MCF 10A (cell line): ENCODE results near the gene TNFAIP8L3. TPM values are rescaled to one million over a fixed set of nuclear protein-coding genes. Genes with fewer than 3 reads are reported as not detected.

Experiments
- BruUV-seq: library from RNA; stranded (reverse); fragments of 400-500 nt; replicated peaks from 2 replicates; lab custom pipeline; 2021; lab: Mats Ljungman, UMichigan
- CTCF ChIA-PET: fragments of 300-600 bp; sonication (Branson Sonifier 250); formaldehyde crosslinking; extraction: SDS; loops from one replicate; lab custom pipeline; 2021; ENCODE audit warnings: antibody characterized with exemption, inconsistent platforms; lab: Yijun Ruan, JAX
- POLR2A ChIA-PET: fragments of 300-600, 350-650 bp; sonication (Branson Sonifier 250); formaldehyde crosslinking; extraction: SDS; loops from one replicate; lab custom pipeline; 2020; ENCODE audit warnings: antibody characterized with exemption, inconsistent platforms; lab: Yijun Ruan, JAX
- DNase-seq: peaks from one replicate; pipeline ENCODE4 v3.0.0-alpha.2; 2018; ENCODE audit not compliant: unreplicated experiment
- H3K27ac Mint-ChIP-seq: one replicate; pipeline ENCODE4 v1.8.0; 2022; ENCODE audit warnings: mild to moderate bottlenecking, low read depth, mixed read lengths; ENCODE audit not compliant: unreplicated experiment
- H3K27me3 Mint-ChIP-seq: one replicate; pipeline ENCODE4 v1.8.0; 2022; ENCODE audit warnings: mixed read lengths; ENCODE audit not compliant: insufficient read depth, unreplicated experiment
- H3K36me3 Mint-ChIP-seq: one replicate; pipeline ENCODE4 v1.8.0; 2022; ENCODE audit warnings: mild to moderate bottlenecking, moderate library complexity, mixed read lengths; ENCODE audit not compliant: insufficient read depth, unreplicated experiment
- H3K4me1 Mint-ChIP-seq: one replicate; pipeline ENCODE4 v1.8.0; 2022; ENCODE audit warnings: mixed read lengths; ENCODE audit not compliant: insufficient read depth, unreplicated experiment
- H3K4me3 Mint-ChIP-seq: one replicate; pipeline ENCODE4 v1.8.0; 2022; ENCODE audit warnings: mild to moderate bottlenecking, moderate library complexity, mixed read lengths; ENCODE audit not compliant: unreplicated experiment
- H3K9me3 Mint-ChIP-seq: one replicate; pipeline ENCODE4 v1.8.0; 2022; ENCODE audit warnings: mixed read lengths; ENCODE audit not compliant: unreplicated experiment
- intact Hi-C: fragments of 100-400 bp; cut with micrococcal nuclease; formaldehyde crosslinking; loops from 2 replicates; pipeline ENCODE4 v1.14.1; 2022
- total RNA-seq: library from RNA; stranded (reverse); gene quantifications from 2 replicates; pipeline ENCODE4 v1.2.3, GENCODE V29; 2022
- TF ChIP-seq, protein P1 (sequence below): fragments of 200-600 bp; IDR thresholded peaks from one replicate; pipeline ENCODE4 v1.8.0; 2022; ENCODE audit warnings: antibody characterized with exemption, mild to moderate bottlenecking; ENCODE audit not compliant: unreplicated experiment

Gene TNFAIP8L3
- total RNA-seq, 1 experiment from 2014 or later, result 2.6 TPM

- ChIA-PET CTCF (no interaction called here), POLR2A (interaction anchor here (1.0 to 1.2 kb wide), 2 partner anchors 9 to 62 kb away, joined by 4 read pairs; no protein-coding TSS in a partner anchor)
- no peak for DNase-seq
- Mint-ChIP-seq H3K27ac (peak overlapping the region; percentile 61), H3K27me3 (no peaks in the 10 kb centered on the region), H3K9me3 (no peaks in the 10 kb centered on the region), H3K36me3 (peaks cover 5% of the 10 kb centered on the region), H3K4me1 (peaks cover 55% of the 10 kb centered on the region), H3K4me3 (no peak overlapping the region)
- BruUV-seq, result no TSS peak
- TF ChIP-seq, protein P1, sequence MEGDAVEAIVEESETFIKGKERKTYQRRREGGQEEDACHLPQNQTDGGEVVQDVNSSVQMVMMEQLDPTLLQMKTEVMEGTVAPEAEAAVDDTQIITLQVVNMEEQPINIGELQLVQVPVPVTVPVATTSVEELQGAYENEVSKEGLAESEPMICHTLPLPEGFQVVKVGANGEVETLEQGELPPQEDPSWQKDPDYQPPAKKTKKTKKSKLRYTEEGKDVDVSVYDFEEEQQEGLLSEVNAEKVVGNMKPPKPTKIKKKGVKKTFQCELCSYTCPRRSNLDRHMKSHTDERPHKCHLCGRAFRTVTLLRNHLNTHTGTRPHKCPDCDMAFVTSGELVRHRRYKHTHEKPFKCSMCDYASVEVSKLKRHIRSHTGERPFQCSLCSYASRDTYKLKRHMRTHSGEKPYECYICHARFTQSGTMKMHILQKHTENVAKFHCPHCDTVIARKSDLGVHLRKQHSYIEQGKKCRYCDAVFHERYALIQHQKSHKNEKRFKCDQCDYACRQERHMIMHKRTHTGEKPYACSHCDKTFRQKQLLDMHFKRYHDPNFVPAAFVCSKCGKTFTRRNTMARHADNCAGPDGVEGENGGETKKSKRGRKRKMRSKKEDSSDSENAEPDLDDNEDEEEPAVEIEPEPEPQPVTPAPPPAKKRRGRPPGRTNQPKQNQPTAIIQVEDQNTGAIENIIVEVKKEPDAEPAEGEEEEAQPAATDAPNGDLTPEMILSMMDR, result no peak
- intact Hi-C loops, result no loop called here
Measured at GRCh38 chr15:51086409-51086808, 8.3 kb downstream of the TNFAIP8L3 start.

GRCh38 chr15:51085764-51086163, 8.9 kb downstream of the TNFAIP8L3 start:
- Mint-ChIP-seq H3K27me3 (no peaks in the 10 kb centered on the region), H3K9me3 (no peaks in the 10 kb centered on the region), H3K4me3 (no peak overlapping the region), H3K27ac (peak overlapping the region; percentile 61), H3K4me1 (peaks cover 50% of the 10 kb centered on the region), H3K36me3 (peaks cover 5% of the 10 kb centered on the region)
- BruUV-seq, result no TSS peak
- TF ChIP-seq, protein P1, result no peak
- intact Hi-C loops, result no loop called here
- ChIA-PET CTCF (interaction anchor here (0.7 to 1.0 kb wide), 2 partner anchors 48 to 142 kb away, joined by 3 read pairs; no protein-coding TSS in a partner anchor), POLR2A (interaction anchor here (0.8 to 1.3 kb wide), 4 partner anchors 10 to 38 kb away, joined by 3 to 6 read pairs (median 4); no protein-coding TSS in a partner anchor)
- no peak for DNase-seq

DNA sequence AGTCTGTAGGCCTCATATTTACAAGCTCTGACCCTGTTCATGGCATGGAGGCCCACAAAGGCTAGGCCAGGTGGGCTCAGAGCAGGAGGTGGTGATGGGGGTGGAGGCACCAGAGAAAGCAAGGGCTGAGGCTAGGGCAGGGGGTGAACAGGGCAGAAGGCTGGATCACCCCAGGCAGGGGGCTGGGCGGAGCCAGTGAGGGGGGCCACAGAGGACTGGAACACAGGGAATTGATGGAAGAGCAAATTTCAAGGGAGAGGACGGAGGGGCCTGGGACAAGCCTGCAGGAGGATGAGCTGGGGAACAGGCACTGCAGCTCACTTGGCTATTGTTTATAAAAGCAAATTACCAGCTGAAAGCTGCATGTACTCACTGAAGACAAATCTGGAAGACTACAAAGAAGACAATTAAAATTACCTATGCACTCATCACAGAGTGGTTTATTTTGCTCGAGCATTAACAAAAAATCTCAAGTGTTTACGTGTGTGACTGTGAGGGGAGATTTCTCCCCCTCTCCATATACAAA, 11.0 kb downstream of the TNFAIP8L3 start:
- Mint-ChIP-seq H3K9me3 (no peaks in the 10 kb centered on the region), H3K4me1 (peaks cover 42% of the 10 kb centered on the region), H3K4me3 (no peak overlapping the region), H3K27ac (peak overlapping the region; percentile 83), H3K27me3 (no peaks in the 10 kb centered on the region), H3K36me3 (peaks cover 10% of the 10 kb centered on the region)
- no TSS peak for BruUV-seq
- no peak for DNase-seq
- intact Hi-C loops, result no loop called here
- POLR2A ChIA-PET, result no interaction called here
- CTCF ChIA-PET, result interaction anchor here (0.6 to 0.7 kb wide), 2 partner anchors 16 to 301 kb away, joined by 3 read pairs; no protein-coding TSS in a partner anchor
- TF ChIP-seq, protein P1, result no peak

GRCh38 chr15:51082246-51082645, 12.5 kb downstream of the TNFAIP8L3 start:
- ChIA-PET POLR2A (interaction anchor here (0.7 to 1.0 kb wide), 2 partner anchors 26 to 413 kb away, joined by 3 read pairs; no protein-coding TSS in a partner anchor), CTCF (interaction anchor here (1.1 to 1.3 kb wide), 3 partner anchors 12 to 301 kb away, joined by 3 read pairs; no protein-coding TSS in a partner anchor)
- Mint-ChIP-seq H3K27ac (no peak overlapping the region), H3K36me3 (peaks cover 11% of the 10 kb centered on the region), H3K9me3 (no peaks in the 10 kb centered on the region), H3K4me3 (no peak overlapping the region), H3K4me1 (peaks cover 38% of the 10 kb centered on the region), H3K27me3 (no peaks in the 10 kb centered on the region)
- no peak for DNase-seq
- TF ChIP-seq, protein P1, result no peak
- intact Hi-C loops, result no loop called here
- BruUV-seq, result no TSS peak
